ENCODE data around the gene ESPN.

ESPN gene

DNA sequence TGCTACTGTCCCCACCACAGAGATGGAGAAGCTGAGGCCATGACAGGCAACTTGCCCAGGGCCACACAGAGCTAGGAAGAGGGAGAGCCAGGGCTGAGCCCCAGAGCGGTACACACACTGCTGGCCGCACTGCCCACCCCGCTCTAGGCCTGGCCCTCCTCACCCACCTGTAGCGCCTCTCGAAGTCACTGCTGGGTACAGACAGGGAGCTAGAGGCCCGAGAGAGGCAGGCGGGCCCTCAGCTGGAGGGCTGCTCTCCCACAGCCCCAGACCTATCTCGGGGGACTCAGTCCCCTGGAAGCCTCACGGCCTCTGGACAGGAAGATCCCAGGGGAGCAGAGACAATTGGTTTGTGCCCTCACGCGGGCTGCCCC lies 84.2 kb downstream of the ESPN start:
- no peak for DNase-seq (ENCODE audit: low read depth in 1 of 2, low spot score in 1 of 2)

DNA sequence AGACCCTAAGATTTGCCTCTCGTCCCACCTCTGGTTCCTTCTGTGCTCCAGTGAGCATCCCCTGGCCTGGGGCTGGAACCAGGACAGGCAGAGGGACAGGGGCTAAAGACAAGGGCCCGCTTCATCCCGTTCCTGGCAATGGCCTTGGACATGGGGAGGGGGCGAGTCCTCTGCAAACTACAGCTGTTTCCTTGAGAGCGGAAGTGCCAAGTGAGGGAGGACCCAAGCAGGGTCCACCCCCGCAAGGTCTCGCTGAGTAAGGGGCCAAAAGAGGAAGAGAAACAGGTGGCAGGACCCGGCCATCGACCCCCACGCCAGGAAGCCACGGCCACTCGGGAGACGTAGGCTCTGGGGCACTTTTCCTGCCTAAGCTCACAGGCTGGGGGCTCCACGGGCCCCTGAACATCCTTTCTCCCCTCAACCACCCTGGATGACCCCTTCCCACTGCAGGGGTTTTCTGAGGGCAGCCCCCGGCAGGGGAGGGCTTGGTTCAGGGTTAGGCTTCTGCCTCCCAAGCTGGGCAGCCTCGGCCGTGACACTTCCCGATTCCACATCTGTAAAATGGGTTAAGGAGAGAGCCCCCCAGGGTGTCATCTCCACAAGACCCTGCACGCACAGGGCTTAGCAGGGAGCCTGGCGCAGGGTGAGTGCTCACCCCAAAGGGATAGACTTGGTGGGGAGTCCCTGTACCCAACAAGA lies 84.8 kb downstream of the ESPN start:
- DNase-seq (ENCODE audit: low read depth in 1 of 2, low spot score in 1 of 2): no peak

DNA sequence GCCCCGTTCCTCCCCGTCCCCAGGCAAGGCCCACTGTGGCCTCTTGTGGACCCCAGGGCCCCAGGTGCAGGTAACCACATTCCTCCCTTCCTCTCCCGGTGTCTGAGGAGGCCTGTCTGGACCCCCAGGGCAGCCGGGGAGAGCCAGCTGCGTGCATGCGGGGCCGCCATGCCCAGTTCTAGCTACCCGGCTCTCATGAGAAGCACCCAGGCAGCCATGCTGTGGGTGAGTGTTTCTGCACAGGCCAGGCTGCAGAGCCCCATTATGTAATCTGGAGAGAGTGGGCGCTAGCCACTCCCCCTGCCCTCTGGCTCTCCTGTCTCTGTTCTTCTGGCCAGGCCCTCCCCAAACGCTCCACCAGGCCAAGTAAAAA lies 85.3 kb downstream of the ESPN start:
- DNase-seq (ENCODE audit: low read depth in 1 of 2, low spot score in 1 of 2): no peak

DNA sequence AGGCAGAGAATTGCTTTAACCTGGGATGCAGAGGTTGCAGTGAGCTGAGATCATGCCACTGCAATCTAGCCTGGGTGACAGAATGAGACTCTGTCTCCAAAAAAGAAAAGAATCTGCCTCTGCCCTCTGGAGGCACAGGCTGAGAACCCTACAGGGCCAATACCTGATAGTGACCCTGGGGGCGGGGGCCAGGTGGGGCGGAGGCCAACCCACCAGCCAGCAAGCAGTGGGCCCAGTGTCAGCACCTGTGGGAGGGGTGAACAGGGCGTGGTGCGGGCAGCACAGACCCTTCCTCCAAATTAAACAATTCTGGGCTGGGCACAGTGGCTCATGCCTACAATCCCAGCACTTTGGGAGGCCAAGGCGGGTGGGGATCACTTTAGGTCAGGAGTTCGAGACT lies 85.9 kb downstream of the ESPN start:
- DNase-seq (ENCODE audit: low read depth in 1 of 2, low spot score in 1 of 2): no peak
